SU-DHL-6 (cell line): ENCODE results near the gene EIF4A2.

Experiments used
- EZH2phosphoT487 ChIP-seq: fragments of 200-600 bp; sonication (generic), shearing (Covaris generic); conservative IDR thresholded peaks from 2 replicates; pipeline ENCODE4 v1.6.1; 2018; ENCODE audit warnings: mild to moderate bottlenecking, antibody characterized with exemption, low read length, moderate library complexity, mixed read lengths
- TF ChIP-seq, protein P1 (sequence below): fragments of 200-600 bp; sonication (generic); IDR thresholded peaks from one replicate; pipeline ENCODE4 v1.5.1; 2017; ENCODE audit warnings: antibody characterized with exemption, mild to moderate bottlenecking, low read length, moderate library complexity; ENCODE audit not compliant: insufficient read depth, poor library complexity, severe bottlenecking

DNA sequence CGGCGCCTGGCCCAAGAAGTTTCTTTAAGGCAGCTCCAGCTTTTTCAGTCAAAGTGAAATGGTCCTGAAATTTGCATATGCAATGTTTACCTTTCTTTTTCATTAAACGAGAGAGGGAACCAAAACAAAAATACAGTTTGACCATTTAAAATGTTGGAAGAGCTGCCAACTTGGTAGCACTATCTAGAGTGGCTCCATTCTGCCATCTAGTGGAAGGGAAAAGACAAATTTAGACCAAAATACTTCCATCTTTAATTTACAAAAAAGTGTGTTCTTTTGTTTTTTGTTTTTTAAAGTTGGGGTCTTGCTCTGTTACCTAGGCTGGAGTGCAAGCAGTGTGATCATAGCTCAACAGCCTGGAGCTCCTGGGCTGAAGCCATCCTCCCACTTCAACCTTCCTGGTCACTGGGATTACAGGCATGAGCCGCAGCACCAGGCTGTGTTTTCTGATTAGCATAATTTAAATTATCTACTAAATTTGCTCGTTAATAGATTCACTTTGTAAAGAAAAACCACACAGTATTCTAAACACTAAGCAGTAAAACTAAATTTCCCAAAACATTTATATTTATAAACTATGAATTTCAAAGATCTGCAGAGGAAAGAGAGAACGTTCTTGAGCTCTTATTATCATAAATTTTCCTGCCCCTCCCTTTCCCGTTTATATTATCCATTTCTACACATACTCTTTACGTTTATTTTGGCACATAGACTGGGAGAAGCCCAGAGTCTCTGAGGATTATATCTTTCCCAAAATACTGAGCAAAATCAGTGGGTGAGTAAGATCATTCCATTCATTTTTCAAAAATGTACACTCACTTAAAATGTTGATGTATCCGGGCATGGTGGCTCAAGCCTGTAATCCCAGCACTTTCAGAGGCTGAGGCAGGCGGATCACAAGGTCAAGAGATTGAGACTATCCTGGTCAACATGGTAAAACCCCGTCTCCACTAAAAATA is 38.3 kb downstream of the EIF4A2 start:
- TF ChIP-seq, protein P1, sequence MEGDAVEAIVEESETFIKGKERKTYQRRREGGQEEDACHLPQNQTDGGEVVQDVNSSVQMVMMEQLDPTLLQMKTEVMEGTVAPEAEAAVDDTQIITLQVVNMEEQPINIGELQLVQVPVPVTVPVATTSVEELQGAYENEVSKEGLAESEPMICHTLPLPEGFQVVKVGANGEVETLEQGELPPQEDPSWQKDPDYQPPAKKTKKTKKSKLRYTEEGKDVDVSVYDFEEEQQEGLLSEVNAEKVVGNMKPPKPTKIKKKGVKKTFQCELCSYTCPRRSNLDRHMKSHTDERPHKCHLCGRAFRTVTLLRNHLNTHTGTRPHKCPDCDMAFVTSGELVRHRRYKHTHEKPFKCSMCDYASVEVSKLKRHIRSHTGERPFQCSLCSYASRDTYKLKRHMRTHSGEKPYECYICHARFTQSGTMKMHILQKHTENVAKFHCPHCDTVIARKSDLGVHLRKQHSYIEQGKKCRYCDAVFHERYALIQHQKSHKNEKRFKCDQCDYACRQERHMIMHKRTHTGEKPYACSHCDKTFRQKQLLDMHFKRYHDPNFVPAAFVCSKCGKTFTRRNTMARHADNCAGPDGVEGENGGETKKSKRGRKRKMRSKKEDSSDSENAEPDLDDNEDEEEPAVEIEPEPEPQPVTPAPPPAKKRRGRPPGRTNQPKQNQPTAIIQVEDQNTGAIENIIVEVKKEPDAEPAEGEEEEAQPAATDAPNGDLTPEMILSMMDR, result peak; percentile 34
- TF ChIP-seq EZH2phosphoT487, result no peak
